ENCODE results near the gene CD8A. TPM values are rescaled to one million over a fixed set of nuclear protein-coding genes. Genes with fewer than 3 reads are reported as not detected.

Gene CD8A
- total RNA-seq, 1 experiment from 2014 or later: 0.28 TPM

DNA sequence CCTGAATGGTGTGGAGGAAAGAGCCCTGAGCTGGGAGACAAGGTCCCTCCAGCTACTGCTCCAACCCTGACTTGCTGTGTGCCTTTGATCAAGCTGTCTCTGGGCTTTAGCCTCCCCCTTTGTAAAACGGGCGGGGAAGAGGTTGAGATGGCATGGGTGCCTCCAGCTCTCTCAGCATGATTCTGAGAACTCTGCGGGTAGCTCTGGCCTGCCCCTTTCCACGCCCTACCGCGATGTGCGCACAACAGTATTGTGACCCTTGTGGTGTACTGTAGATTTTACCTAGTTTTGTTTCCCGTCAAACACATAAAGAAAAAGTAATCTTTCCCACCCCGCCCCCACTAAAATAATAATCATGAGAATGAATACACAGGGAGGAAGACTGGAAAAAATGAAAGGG, 5.3 kb downstream of the CD8A start:
- CTCF ChIA-PET: no interaction called here
- Histone ChIP-seq H3K27ac (no peak overlapping the region), H2AFZ (no peak overlapping the region), H3K36me3 (ENCODE audit: low read depth) (no peaks in the 10 kb centered on the region), H3K9me2 (ENCODE audit: insufficient read depth) (no peaks in the 10 kb centered on the region), H4K20me1 (ENCODE audit: insufficient read depth) (no peaks in the 10 kb centered on the region; the same call in 1 of the 2 replicates), H3K4me2 (no peak overlapping the region), H3K9me3 (ENCODE audit: insufficient read depth, low read depth) (no peaks in the 10 kb centered on the region), H3K4me1 (replicated peaks; ENCODE audit: insufficient read depth) (no peaks in the 10 kb centered on the region), H3F3A (ENCODE audit: insufficient read depth, low read depth) (no peaks in the 10 kb centered on the region), H3K4me3 (no peak overlapping the region), H3K79me2 (ENCODE audit: low read depth) (no peaks in the 10 kb centered on the region), H3K27me3 (ENCODE audit: insufficient read depth, low read depth) (no peaks in the 10 kb centered on the region)
- no TSS peak for BruUV-seq (replicated peaks)
- POLR2A ChIA-PET (ENCODE audit: unreplicated experiment): no interaction called here
- DNase-seq: no peak
- TF ChIP-seq, protein P1, sequence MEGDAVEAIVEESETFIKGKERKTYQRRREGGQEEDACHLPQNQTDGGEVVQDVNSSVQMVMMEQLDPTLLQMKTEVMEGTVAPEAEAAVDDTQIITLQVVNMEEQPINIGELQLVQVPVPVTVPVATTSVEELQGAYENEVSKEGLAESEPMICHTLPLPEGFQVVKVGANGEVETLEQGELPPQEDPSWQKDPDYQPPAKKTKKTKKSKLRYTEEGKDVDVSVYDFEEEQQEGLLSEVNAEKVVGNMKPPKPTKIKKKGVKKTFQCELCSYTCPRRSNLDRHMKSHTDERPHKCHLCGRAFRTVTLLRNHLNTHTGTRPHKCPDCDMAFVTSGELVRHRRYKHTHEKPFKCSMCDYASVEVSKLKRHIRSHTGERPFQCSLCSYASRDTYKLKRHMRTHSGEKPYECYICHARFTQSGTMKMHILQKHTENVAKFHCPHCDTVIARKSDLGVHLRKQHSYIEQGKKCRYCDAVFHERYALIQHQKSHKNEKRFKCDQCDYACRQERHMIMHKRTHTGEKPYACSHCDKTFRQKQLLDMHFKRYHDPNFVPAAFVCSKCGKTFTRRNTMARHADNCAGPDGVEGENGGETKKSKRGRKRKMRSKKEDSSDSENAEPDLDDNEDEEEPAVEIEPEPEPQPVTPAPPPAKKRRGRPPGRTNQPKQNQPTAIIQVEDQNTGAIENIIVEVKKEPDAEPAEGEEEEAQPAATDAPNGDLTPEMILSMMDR (conservative IDR thresholded peaks at IDR 0.05): no peak
- TF ChIP-seq EZH2 (IDR thresholded peaks at IDR 0.05; ENCODE audit: low read depth): no peak
- intact Hi-C loops (cut with micrococcal nuclease; ENCODE audit: unreplicated experiment): no loop called here

DNA sequence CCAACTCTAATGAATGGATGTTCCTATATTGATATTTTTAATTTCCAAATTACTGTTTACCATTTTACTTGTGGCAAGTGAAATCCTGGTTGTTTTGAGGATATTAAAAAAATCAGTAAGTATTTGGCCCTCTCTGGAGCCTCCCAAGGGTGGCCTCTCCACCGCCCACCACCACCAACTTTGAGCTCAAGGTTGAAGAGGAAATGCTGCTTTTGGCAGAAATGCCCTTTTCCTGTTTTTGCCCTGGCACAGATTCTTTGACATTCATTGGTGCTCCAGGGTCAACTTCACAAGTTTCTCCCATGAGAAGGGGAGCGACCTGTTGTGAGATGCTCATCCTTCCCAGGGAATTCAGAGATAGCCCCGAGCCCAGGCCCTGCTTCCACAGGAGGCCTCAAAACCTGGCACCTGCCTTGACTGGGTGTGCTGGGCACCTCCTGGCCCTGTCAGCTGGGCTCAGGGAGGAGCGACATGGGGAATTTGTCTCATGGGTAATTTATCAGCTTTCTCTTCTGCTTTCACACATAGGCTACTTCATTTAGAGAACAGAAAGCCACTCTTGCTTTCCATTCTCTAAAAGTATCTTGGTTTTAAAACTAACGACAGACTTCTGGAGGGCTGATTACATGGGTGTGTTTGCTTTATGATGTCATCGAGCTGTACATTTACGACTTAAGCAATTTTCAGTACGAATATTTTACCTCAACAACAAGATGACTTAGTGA, 6.9 kb downstream of the CD8A start:
- H3K4me3 ChIP-seq: no peak overlapping the region
- H3K4me2 ChIP-seq: no peak overlapping the region
- no peaks in the 10 kb centered on the region for H3K9me3 ChIP-seq (ENCODE audit: insufficient read depth, low read depth)
- intact Hi-C loops (cut with micrococcal nuclease; ENCODE audit: unreplicated experiment): no loop called here
- no peaks in the 10 kb centered on the region for H3F3A ChIP-seq (ENCODE audit: insufficient read depth, low read depth)
- H4K20me1 ChIP-seq (ENCODE audit: insufficient read depth): no peaks in the 10 kb centered on the region; the same call in 1 of the 2 replicates
- H3K9me2 ChIP-seq (ENCODE audit: insufficient read depth): no peaks in the 10 kb centered on the region
- POLR2A ChIA-PET (ENCODE audit: unreplicated experiment): no interaction called here
- CTCF ChIA-PET: no interaction called here
- no TSS peak for BruUV-seq (replicated peaks)
- H3K79me2 ChIP-seq (ENCODE audit: low read depth): no peaks in the 10 kb centered on the region
- DNase-seq: no peak
- TF ChIP-seq EZH2 (IDR thresholded peaks at IDR 0.05; ENCODE audit: low read depth): no peak
- TF ChIP-seq, protein P1 (conservative IDR thresholded peaks at IDR 0.05): no peak
- no peak overlapping the region for H2AFZ ChIP-seq
- no peaks in the 10 kb centered on the region for H3K36me3 ChIP-seq (ENCODE audit: low read depth)
- no peak overlapping the region for H3K27ac ChIP-seq
- no peaks in the 10 kb centered on the region for H3K4me1 ChIP-seq (replicated peaks; ENCODE audit: insufficient read depth)
- no peaks in the 10 kb centered on the region for H3K27me3 ChIP-seq (ENCODE audit: insufficient read depth, low read depth)

DNA sequence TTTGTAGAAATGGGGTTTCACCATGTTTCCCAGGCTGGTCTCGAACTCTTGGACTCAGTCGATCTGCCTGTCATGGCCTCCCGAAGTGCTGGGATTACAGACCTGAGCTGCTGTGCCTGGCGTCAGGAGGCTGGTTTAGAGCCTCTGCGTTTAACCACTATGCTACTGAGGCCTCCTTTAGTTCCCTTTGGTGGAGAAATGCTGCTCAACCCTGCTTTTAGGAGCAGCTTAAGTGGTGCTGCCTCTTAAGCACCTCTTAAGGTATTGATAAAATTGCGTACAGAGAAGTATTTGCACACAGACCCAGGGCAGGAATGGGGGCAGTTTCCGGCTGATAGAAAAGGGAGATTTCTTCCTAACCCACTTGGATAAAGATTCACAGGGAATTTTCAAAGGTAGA, 8.0 kb downstream of the CD8A start:
- CTCF ChIA-PET: no interaction called here
- H4K20me1 ChIP-seq (ENCODE audit: insufficient read depth): no peaks in the 10 kb centered on the region; the same call in 1 of the 2 replicates

More for the DNA sequence above, 8.0 kb downstream of the CD8A start:
- intact Hi-C loops (cut with micrococcal nuclease; ENCODE audit: unreplicated experiment): no loop called here
- no peak for DNase-seq
- POLR2A ChIA-PET (ENCODE audit: unreplicated experiment): no interaction called here
- Histone ChIP-seq H3K9me3 (ENCODE audit: insufficient read depth, low read depth) (no peaks in the 10 kb centered on the region), H3K27ac (no peak overlapping the region), H3K27me3 (ENCODE audit: insufficient read depth, low read depth) (no peaks in the 10 kb centered on the region), H3K4me2 (no peak overlapping the region), H3K4me1 (replicated peaks; ENCODE audit: insufficient read depth) (no peaks in the 10 kb centered on the region), H3K9me2 (ENCODE audit: insufficient read depth) (no peaks in the 10 kb centered on the region), H2AFZ (no peak overlapping the region), H3K79me2 (ENCODE audit: low read depth) (no peaks in the 10 kb centered on the region), H3K4me3 (no peak overlapping the region), H3K36me3 (ENCODE audit: low read depth) (no peaks in the 10 kb centered on the region), H3F3A (ENCODE audit: insufficient read depth, low read depth) (no peaks in the 10 kb centered on the region)
- TF ChIP-seq, protein P1 (conservative IDR thresholded peaks at IDR 0.05): no peak
- TF ChIP-seq EZH2 (IDR thresholded peaks at IDR 0.05; ENCODE audit: low read depth): no peak
- no TSS peak for BruUV-seq (replicated peaks)

Measured in PC-9 (cell line).